ENCODE data around the gene PDXK.
"Not testable (repeated sequence)": the region's sequence is repeated elsewhere in the genome, so short reads cannot be mapped to it uniquely, and the experiment has no call there.

The PDXK gene

DNA sequence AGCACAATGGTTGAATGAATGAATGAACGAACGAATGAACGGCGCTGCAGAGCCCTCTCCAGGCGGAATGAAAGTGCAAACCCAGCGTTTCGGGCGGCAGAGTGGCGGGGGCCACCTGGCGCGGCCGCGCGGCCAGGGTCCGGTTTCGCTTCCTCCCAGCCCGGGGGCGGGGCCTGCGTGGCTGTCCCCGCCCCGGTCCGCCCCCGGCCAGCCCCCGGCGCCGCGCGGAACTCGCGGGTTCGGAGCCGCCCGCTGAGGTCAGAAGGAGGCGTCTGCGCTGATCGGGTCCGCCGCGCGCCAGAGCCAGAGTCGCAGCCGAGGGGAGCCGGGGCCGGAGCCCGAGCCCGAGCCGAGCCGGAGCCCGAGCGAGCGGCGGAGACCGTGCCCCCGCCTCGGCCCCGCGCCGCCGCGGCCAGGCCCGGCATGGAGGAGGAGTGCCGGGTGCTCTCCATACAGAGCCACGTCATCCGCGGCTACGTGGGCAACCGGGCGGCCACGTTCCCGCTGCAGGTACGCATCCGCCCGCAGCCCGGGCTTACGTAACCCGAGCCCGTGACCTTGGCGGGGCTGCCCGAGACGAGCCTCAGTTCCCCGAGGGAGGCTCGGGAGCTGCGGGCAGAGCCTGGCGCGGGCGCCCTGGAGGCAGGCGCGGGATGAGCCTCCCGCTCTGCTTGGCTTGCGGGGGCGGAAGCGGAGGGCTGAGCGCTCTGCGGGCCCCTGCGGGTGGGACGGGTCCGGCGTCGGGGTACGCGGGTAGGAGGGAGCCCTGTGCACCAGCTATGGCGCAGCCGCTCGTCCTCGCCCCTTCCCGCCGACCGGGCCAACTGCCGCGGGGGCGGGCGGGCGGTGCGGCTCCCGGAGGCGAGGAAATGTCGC, at the start of gene PDXK:
PDXK (plus strand) TSS at position 258 of the 876 bp plus-strand sequence; CDS start at position 424, 166 bp downstream.
- H3K36me3 ChIP-seq (replicated peaks): peaks cover 13% of the 10 kb centered on the region
- no peaks in the 10 kb centered on the region for H3K9me3 ChIP-seq
- peak; percentile 72 to 85 for DNase-seq (ENCODE audit: low spot score in 2 of 2)
- H3K4me3 ChIP-seq: peak within 1 kb of the TSS; percentile 94
- H3K27me3 ChIP-seq (ENCODE audit: low read depth): no peaks in the 10 kb centered on the region
- H3K4me1 ChIP-seq: peaks cover 6% of the 10 kb centered on the region; the same call in 1 of the 2 replicates
- in situ Hi-C loops (cut with MboI; ENCODE audit: low sequenced_read_pairs): no loop called here

DNA sequence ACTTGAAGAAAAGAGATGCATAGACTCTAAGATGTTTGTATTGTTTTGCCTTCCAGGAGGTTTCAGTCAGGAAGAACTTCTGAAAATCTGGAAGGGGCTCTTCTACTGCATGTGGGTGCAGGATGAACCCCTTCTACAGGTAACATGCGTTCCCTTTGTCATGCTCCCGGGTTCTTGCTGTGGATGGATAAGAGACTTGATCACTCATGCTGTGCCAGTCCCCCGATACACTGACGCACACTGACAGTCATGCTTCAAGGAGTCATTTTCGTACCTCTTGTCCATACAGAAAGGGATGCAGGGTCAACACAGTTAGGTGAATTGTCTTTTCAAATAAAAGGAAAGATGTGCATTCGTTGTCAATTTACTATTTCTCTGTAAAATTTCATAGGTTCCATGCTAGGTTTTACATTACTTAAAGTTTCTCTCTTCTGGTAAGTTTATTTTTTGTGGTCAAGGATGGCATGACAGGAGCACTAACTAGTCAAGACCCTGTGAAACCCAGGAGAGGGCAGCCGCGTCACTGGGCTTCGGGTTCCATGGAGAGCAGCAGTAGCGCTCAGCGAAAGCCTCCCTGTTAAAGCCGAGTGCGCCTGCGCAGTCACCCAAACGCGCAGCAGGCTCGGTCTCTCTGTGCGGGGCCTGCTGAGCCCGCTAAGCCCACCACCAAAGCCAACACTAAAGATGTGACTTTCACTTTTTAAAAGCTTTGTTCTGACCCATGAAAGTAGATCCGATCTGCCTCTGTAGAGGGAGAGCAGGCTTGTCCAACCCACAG, 48.9 kb upstream of the PDXK start:
- H3K9me3 ChIP-seq: no peaks in the 10 kb centered on the region
- H3K27me3 ChIP-seq (ENCODE audit: low read depth): no peaks in the 10 kb centered on the region
- DNase-seq (ENCODE audit: low spot score in 2 of 2): no peak
- H3K36me3 ChIP-seq (replicated peaks): peaks cover 56% of the 10 kb centered on the region
- no peaks in the 10 kb centered on the region for H3K4me1 ChIP-seq
- H3K4me3 ChIP-seq: no peak overlapping the region
- in situ Hi-C loops (cut with MboI; ENCODE audit: low sequenced_read_pairs): no loop called here

DNA sequence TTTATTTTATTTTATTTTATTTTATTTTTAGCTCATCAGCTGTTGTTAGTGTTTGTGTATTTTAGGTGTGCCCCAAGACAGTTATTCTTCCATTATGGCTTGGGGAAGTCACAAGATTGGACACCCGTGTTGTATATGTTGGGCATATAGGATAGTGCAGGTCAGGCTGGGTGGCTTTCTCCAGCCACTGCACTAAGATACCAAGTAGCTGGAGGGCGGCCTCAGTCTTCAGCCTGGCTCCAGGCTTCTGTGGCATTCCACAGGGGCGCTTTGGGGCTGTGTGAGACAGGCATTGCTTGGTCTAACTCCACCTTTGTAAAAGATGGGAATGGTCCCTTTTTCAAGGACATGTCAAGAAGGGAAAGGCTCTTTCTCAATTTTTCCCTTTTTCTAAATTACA, 43.1 kb upstream of the PDXK start:
- H3K36me3 ChIP-seq (replicated peaks): peaks cover 83% of the 10 kb centered on the region
- in situ Hi-C loops (cut with MboI; ENCODE audit: low sequenced_read_pairs): no loop called here

GRCh38 chr21:43676391-43676790, 42.5 kb upstream of the PDXK start:
- H3K4me3 ChIP-seq: no peak overlapping the region
- in situ Hi-C loops (cut with MboI; ENCODE audit: low sequenced_read_pairs): no loop called here
- peaks cover 85% of the 10 kb centered on the region for H3K36me3 ChIP-seq (replicated peaks)
- H3K4me1 ChIP-seq: no peaks in the 10 kb centered on the region
- DNase-seq (ENCODE audit: low spot score in 2 of 2): no peak
- H3K9me3 ChIP-seq: no peaks in the 10 kb centered on the region
- H3K27me3 ChIP-seq (ENCODE audit: low read depth): no peaks in the 10 kb centered on the region

More for the DNA sequence above, 43.1 kb upstream of the PDXK start:
- Histone ChIP-seq H3K27me3 (ENCODE audit: low read depth) (no peaks in the 10 kb centered on the region), H3K4me1 (no peaks in the 10 kb centered on the region), H3K9me3 (no peaks in the 10 kb centered on the region), H3K4me3 (no peak overlapping the region)
- no peak for DNase-seq (ENCODE audit: low spot score in 2 of 2)

GRCh38 chr21:43679951-43680350, 39.0 kb upstream of the PDXK start:
- no peak for DNase-seq (ENCODE audit: low spot score in 2 of 2)
- H3K27me3 ChIP-seq (ENCODE audit: low read depth): no peaks in the 10 kb centered on the region
- H3K4me3 ChIP-seq: no peak overlapping the region
- in situ Hi-C loops (cut with MboI; ENCODE audit: low sequenced_read_pairs): no loop called here
- H3K9me3 ChIP-seq: no peaks in the 10 kb centered on the region
- no peaks in the 10 kb centered on the region for H3K4me1 ChIP-seq
- peaks cover 89% of the 10 kb centered on the region for H3K36me3 ChIP-seq (replicated peaks)

GRCh38 chr21:43680421-43680820, 38.5 kb upstream of the PDXK start:
- H3K27me3 ChIP-seq (ENCODE audit: low read depth); DNase-seq (ENCODE audit: low spot score in 2 of 2); H3K9me3 ChIP-seq; in situ Hi-C loops (cut with MboI; ENCODE audit: low sequenced_read_pairs); H3K4me1 ChIP-seq; H3K4me3 ChIP-seq: not testable (repeated sequence)
- H3K36me3 ChIP-seq (replicated peaks): peaks cover 89% of the 10 kb centered on the region

DNA sequence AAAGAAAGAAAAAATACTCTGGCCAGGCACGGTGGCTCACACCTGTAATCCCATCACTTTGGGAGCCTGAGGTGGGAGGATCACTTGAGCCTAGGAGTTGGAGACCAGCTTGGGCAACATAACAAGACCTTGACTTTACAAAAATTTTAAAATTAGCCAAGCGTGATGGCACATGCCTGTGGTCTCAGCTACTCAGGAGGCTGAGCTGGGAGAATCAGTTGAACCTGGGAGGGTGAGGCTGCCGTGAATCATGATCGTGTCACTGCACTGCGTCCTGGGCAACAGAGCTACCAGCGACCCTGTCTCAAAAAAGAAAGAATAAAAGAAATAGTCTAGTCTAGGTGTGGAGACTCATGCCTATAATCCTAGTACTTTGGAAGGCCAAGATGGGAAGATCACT, 37.3 kb upstream of the PDXK start:
- Histone ChIP-seq H3K36me3 (replicated peaks) (peaks cover 90% of the 10 kb centered on the region), H3K9me3 (no peaks in the 10 kb centered on the region), H3K4me1 (no peaks in the 10 kb centered on the region), H3K4me3 (no peak overlapping the region), H3K27me3 (ENCODE audit: low read depth) (no peaks in the 10 kb centered on the region)
- DNase-seq (ENCODE audit: low spot score in 2 of 2): no peak
- in situ Hi-C loops (cut with MboI; ENCODE audit: low sequenced_read_pairs): no loop called here

GRCh38 chr21:43684424-43684823, 34.5 kb upstream of the PDXK start:
- in situ Hi-C loops (cut with MboI; ENCODE audit: low sequenced_read_pairs): no loop called here
- H3K36me3 ChIP-seq (replicated peaks): peaks cover 93% of the 10 kb centered on the region

GRCh38 chr21:43686811-43687565, 31.9 kb upstream of the PDXK start:
- Histone ChIP-seq H3K4me3 (no peak overlapping the region), H3K9me3 (no peaks in the 10 kb centered on the region), H3K4me1 (no peaks in the 10 kb centered on the region), H3K36me3 (replicated peaks) (peaks cover 93% of the 10 kb centered on the region), H3K27me3 (ENCODE audit: low read depth) (no peaks in the 10 kb centered on the region)
- no peak for DNase-seq (ENCODE audit: low spot score in 2 of 2)
- in situ Hi-C loops (cut with MboI; ENCODE audit: low sequenced_read_pairs): no loop called here

More at GRCh38 chr21:43684424-43684823, 34.5 kb upstream of the PDXK start:
- H3K9me3 ChIP-seq: no peaks in the 10 kb centered on the region
- no peaks in the 10 kb centered on the region for H3K4me1 ChIP-seq
- H3K4me3 ChIP-seq: no peak overlapping the region
- DNase-seq (ENCODE audit: low spot score in 2 of 2): no peak
- H3K27me3 ChIP-seq (ENCODE audit: low read depth): no peaks in the 10 kb centered on the region

GRCh38 chr21:43687566-43688399, 31.1 kb upstream of the PDXK start:
- Histone ChIP-seq H3K4me3 (no peak overlapping the region), H3K27me3 (ENCODE audit: low read depth) (no peaks in the 10 kb centered on the region), H3K36me3 (replicated peaks) (peaks cover 93% of the 10 kb centered on the region), H3K9me3 (no peaks in the 10 kb centered on the region), H3K4me1 (no peaks in the 10 kb centered on the region)
- in situ Hi-C loops (cut with MboI; ENCODE audit: low sequenced_read_pairs): no loop called here
- DNase-seq (ENCODE audit: low spot score in 2 of 2): no peak

DNA sequence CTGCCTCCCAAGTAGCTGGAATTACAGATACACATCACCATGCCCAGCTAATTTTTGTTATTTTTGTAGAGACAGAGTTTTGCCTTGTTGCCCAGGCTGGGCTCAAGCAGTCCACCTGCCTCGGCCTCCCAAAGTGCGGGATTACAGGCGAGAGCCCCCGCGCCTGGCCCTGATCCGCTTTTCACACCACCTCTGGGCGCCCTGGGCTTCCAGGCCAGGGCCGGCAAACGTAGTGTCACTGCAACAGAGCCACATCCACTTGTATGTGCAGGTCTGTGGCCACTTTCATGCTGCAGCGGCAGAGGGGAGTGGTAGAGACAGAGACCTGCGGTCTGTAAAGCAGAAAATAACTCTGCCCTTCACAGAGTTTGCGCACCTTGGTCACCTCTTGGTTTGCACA, 30.0 kb upstream of the PDXK start:
- Histone ChIP-seq H3K27me3 (ENCODE audit: low read depth) (no peaks in the 10 kb centered on the region), H3K9me3 (no peaks in the 10 kb centered on the region), H3K36me3 (replicated peaks) (peaks cover 93% of the 10 kb centered on the region), H3K4me3 (no peak overlapping the region), H3K4me1 (no peaks in the 10 kb centered on the region)
- no peak for DNase-seq (ENCODE audit: low spot score in 2 of 2)
- in situ Hi-C loops (cut with MboI; ENCODE audit: low sequenced_read_pairs): no loop called here

DNA sequence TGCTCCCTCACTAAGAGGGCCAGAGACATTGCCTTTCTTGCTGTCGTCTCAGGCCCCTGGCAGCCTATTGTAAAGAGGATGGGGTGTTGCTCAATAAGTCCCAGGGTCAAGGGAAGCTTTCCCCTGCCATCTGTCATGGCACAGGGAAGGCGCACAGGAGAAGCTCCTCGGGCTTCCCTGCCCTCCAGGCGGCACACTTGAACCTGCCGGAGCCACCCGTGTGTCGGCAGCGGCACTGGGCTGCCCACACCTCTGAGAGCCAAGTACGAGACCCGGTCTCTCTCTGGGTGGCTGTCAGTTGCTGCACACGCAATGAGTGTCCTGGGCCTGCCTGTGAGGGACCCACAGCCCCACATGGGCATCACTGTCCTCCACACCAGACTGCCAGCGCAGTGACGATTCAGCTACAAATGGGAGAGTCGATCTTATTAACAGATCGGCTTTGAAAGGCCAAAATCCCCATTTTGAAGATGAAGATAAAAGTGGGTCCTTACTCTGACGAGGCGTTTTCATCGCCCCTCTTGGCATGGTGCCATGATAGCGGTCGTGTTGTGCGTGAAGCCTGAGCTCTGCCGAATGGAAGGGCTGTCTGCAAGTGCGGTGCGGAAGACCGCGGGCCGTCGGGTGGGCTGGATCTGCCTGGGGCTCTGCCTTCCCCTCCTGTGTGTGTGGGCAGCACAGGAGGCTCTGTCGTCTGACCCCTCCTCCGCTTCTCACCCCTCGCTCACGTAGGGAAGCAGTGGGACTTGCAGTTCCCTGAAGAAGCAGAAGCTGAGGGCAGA, 29.2 kb upstream of the PDXK start:
- in situ Hi-C loops (cut with MboI; ENCODE audit: low sequenced_read_pairs): no loop called here
- Histone ChIP-seq H3K36me3 (replicated peaks) (peaks cover 94% of the 10 kb centered on the region), H3K9me3 (no peaks in the 10 kb centered on the region), H3K4me3 (no peak overlapping the region), H3K27me3 (ENCODE audit: low read depth) (no peaks in the 10 kb centered on the region), H3K4me1 (no peaks in the 10 kb centered on the region)
- no peak for DNase-seq (ENCODE audit: low spot score in 2 of 2)
